Left lobe of liver (tissue), 2 donors: ENCODE results near the gene COL23A1. TPM values are rescaled to one million over a fixed set of nuclear protein-coding genes. Genes with fewer than 3 reads are reported as not detected.

Experiments used
- ATAC-seq: fragments of 200-7000 bp; cut with Tn5 transposase; one replicate; pipeline ENCODE4 v1.9.1; 2020; ENCODE audit warnings: mild to moderate bottlenecking, moderate library complexity
- DNase-seq: peaks from one replicate; pipeline ENCODE4 v3.0.0-alpha.2; 2020; ENCODE audit warnings: low spot score
- total RNA-seq: library from RNA; stranded (reverse); gene quantifications from one replicate; pipeline ENCODE4 v1.2.1, GENCODE V29; 2021
- donor health status: DM: no; HTN: no; CAD: no; lungs with moderate emphysema.
- donor health status: DM: no; HTN: yes; CAD: no.

The COL23A1 gene
- total RNA-seq, 1 donor from 2014 or later = 1.2 TPM

- ATAC-seq (no peak), DNase-seq (peak; percentile 37)
These were observed 124.3 kb downstream of the COL23A1 start for GRCh38 chr5:178465861-178466288.

- ATAC-seq = no peak
These were observed 124.8 kb downstream of the COL23A1 start for GRCh38 chr5:178465228-178465860.

GRCh38 chr5:178464431-178465048 lies 125.7 kb downstream of the COL23A1 start:
- peak; percentile 28 for DNase-seq
- ATAC-seq = no peak

More at GRCh38 chr5:178465228-178465860, 124.8 kb downstream of the COL23A1 start:
- peak; percentile 35 for DNase-seq

GRCh38 chr5:178463321-178464155 lies 126.7 kb downstream of the COL23A1 start:
- no peak for ATAC-seq

GRCh38 chr5:178462816-178463215 lies 127.4 kb downstream of the COL23A1 start:
- ATAC-seq (no peak), DNase-seq (peak; percentile 33)

More at GRCh38 chr5:178463321-178464155, 126.7 kb downstream of the COL23A1 start:
- DNase-seq = peak; percentile 30

GRCh38 chr5:178462076-178462475 lies 128.1 kb downstream of the COL23A1 start:
- DNase-seq (no peak), ATAC-seq (no peak)

- peak; percentile 100 for ATAC-seq
- peak; percentile 82 for DNase-seq
These were observed 129.0 kb downstream of the COL23A1 start for GRCh38 chr5:178461004-178461730.

- DNase-seq = peak; percentile 21
- no peak for ATAC-seq
These were observed 129.6 kb downstream of the COL23A1 start for GRCh38 chr5:178460598-178460997.

- no peak for ATAC-seq
- DNase-seq = peak; percentile 22
These were observed 130.0 kb downstream of the COL23A1 start for GRCh38 chr5:178460174-178460573.

GRCh38 chr5:178458140-178458539 lies 132.1 kb downstream of the COL23A1 start:
- no peak for ATAC-seq

GRCh38 chr5:178457471-178457870 lies 132.7 kb downstream of the COL23A1 start:
- no peak for ATAC-seq
- no peak for DNase-seq

More at GRCh38 chr5:178458140-178458539, 132.1 kb downstream of the COL23A1 start:
- DNase-seq = peak; percentile 23

GRCh38 chr5:178455480-178455835 lies 134.7 kb downstream of the COL23A1 start:
- DNase-seq (peak; percentile 36), ATAC-seq (no peak)

- DNase-seq (peak; percentile 28), ATAC-seq (no peak)
These were observed 135.2 kb downstream of the COL23A1 start for GRCh38 chr5:178454821-178455479.

- ATAC-seq (no peak), DNase-seq (peak; percentile 39)
These were observed 135.9 kb downstream of the COL23A1 start for GRCh38 chr5:178454303-178454702.

GRCh38 chr5:178453224-178453623 lies 137.0 kb downstream of the COL23A1 start:
- ATAC-seq = no peak
- DNase-seq = no peak

GRCh38 chr5:178450121-178451028 lies 139.8 kb downstream of the COL23A1 start:
- DNase-seq (peak; percentile 37), ATAC-seq (no peak)

- peak; percentile 43 for DNase-seq
- peak; percentile 72 for ATAC-seq
These were observed 140.8 kb downstream of the COL23A1 start for GRCh38 chr5:178449163-178450070.

- ATAC-seq (no peak), DNase-seq (no peak)
These were observed 144.7 kb downstream of the COL23A1 start for GRCh38 chr5:178445534-178445933.
